GOT3 (cell line): ENCODE results near the gene SHISA9.

Experiments
- DNase-seq: peaks from one replicate; lab custom pipeline; 2025; ENCODE audit warnings: mixed read lengths; lab: John Stamatoyannopoulos, UW

SHISA9 gene

GRCh38 chr16:13120091-13120490 is 218.7 kb downstream of the SHISA9 start:
- DNase-seq: no peak

GRCh38 chr16:13120557-13120956 is 219.2 kb downstream of the SHISA9 start:
- DNase-seq: no peak

GRCh38 chr16:13123991-13124390 is 222.6 kb downstream of the SHISA9 start:
- no peak for DNase-seq

- no peak for DNase-seq
Observed at GRCh38 chr16:13127144-13127543, 225.7 kb downstream of the SHISA9 start.

- DNase-seq: no peak
Observed at GRCh38 chr16:13130586-13130985, 229.2 kb downstream of the SHISA9 start.

GRCh38 chr16:13134836-13135235 is 233.4 kb downstream of the SHISA9 start:
- no peak for DNase-seq

GRCh38 chr16:13136901-13137300 is 235.5 kb downstream of the SHISA9 start:
- no peak for DNase-seq

- DNase-seq: no peak
Observed at GRCh38 chr16:13138528-13138927, 237.1 kb downstream of the SHISA9 start.

GRCh38 chr16:13139661-13140241 is 238.4 kb downstream of the SHISA9 start:
- DNase-seq: no peak

GRCh38 chr16:13143551-13143950 is 242.2 kb downstream of the SHISA9 start:
- DNase-seq: no peak

- DNase-seq: no peak
Observed at GRCh38 chr16:13146829-13147228, 245.4 kb downstream of the SHISA9 start.

- DNase-seq: no peak
Observed at GRCh38 chr16:13148294-13148693, 246.9 kb downstream of the SHISA9 start.

- no peak for DNase-seq
Observed at GRCh38 chr16:13148836-13149235, 247.4 kb downstream of the SHISA9 start.

- no peak for DNase-seq
Observed at GRCh38 chr16:13150181-13150885, 248.9 kb downstream of the SHISA9 start.

- DNase-seq: no peak
Observed at GRCh38 chr16:13153696-13154095, 252.3 kb downstream of the SHISA9 start.

GRCh38 chr16:13154799-13155198 is 253.4 kb downstream of the SHISA9 start:
- no peak for DNase-seq

- no peak for DNase-seq
Observed at GRCh38 chr16:13155377-13155776, 254.0 kb downstream of the SHISA9 start.

- no peak for DNase-seq
Observed at GRCh38 chr16:13155780-13156179, 254.4 kb downstream of the SHISA9 start.

- no peak for DNase-seq
Observed at GRCh38 chr16:13157082-13157481, 255.7 kb downstream of the SHISA9 start.

GRCh38 chr16:13158427-13158826 is 257.0 kb downstream of the SHISA9 start:
- no peak for DNase-seq

GRCh38 chr16:13165024-13165423 is 263.6 kb downstream of the SHISA9 start:
- no peak for DNase-seq

GRCh38 chr16:13168091-13168572 is 266.7 kb downstream of the SHISA9 start:
- no peak for DNase-seq

GRCh38 chr16:13171313-13171712 is 269.9 kb downstream of the SHISA9 start:
- DNase-seq: no peak

- no peak for DNase-seq
Observed at GRCh38 chr16:13176711-13177110, 275.3 kb downstream of the SHISA9 start.
